Smooth muscle cell (in vitro differentiated cells): ENCODE measurements around the gene CSF2. TPM values are rescaled to one million over a fixed set of nuclear protein-coding genes. Genes with fewer than 3 reads are reported as not detected.
A peak's percentile ranks its signal among the peaks of the same experiment; 100 is the strongest.

ENCODE experiments used
- DNase-seq: peaks from one replicate; lab custom pipeline; 2025; ENCODE audit not compliant: unreplicated experiment; lab: John Stamatoyannopoulos, UW
- H2AFZ ChIP-seq: fragments of 200-600 bp; sonication (generic); 2 replicates; pipeline ENCODE4 v1.6.0; 2016; ENCODE audit warnings: antibody characterized with exemption, low read depth, mild to moderate bottlenecking
- H3F3A ChIP-seq: fragments of 200-600 bp; sonication (generic); 2 replicates; pipeline ENCODE4 v1.6.0; 2017; ENCODE audit warnings: antibody characterized with exemption, low read depth
- H3K27ac ChIP-seq: fragments of 200-600 bp; sonication (generic); 2 replicates; pipeline ENCODE4 v1.5.1; 2016; ENCODE audit warnings: low read depth, mild to moderate bottlenecking
- H3K27me3 ChIP-seq: fragments of 200-600 bp; sonication (generic); 2 replicates; pipeline ENCODE4 v1.6.1; 2016; ENCODE audit warnings: low read depth, mild to moderate bottlenecking
- H3K36me3 ChIP-seq: fragments of 200-600 bp; sonication (generic); 2 replicates; pipeline ENCODE4 v1.5.1; 2016; ENCODE audit warnings: low read depth
- H3K4me1 ChIP-seq: fragments of 200-600 bp; sonication (generic); 2 replicates; pipeline ENCODE4 v1.5.1; 2016; ENCODE audit warnings: low read depth
- H3K4me2 ChIP-seq: fragments of 200-600 bp; sonication (generic); 2 replicates; pipeline ENCODE4 v1.6.0; 2016; ENCODE audit warnings: mild to moderate bottlenecking
- H3K4me3 ChIP-seq: fragments of 200-600 bp; sonication (generic); 2 replicates; pipeline ENCODE4 v1.5.1; 2016; ENCODE audit warnings: mild to moderate bottlenecking
- H3K79me2 ChIP-seq: fragments of 200-600 bp; sonication (generic); 2 replicates; pipeline ENCODE4 v1.6.0; 2016; ENCODE audit warnings: low read depth, mild to moderate bottlenecking
- H3K9ac ChIP-seq: fragments of 200-600 bp; sonication (generic); 2 replicates; pipeline ENCODE4 v1.6.0; 2016; ENCODE audit warnings: low read depth
- H3K9me3 ChIP-seq: fragments of 200-600 bp; sonication (generic); replicated peaks from 2 replicates; pipeline ENCODE4 v1.5.1; 2016; ENCODE audit warnings: low read depth
- H4K20me1 ChIP-seq: fragments of 200-600 bp; sonication (generic); 2 replicates; pipeline ENCODE4 v1.6.0; 2016; ENCODE audit warnings: low read depth
- WGBS: methylation state at CpG from one replicate; pipeline ENCODE4 v1.1.7; 2016; ENCODE audit warnings: low lambda C conversion rate; 5-methylcytosine and 5-hydroxymethylcytosine counted together
- polyA plus RNA-seq: library from polyadenylated mRNA; unstranded; fragments of >200 nt; fragmentation: Nextera tagmentation; extraction: Ambion mirVana; gene quantifications from 2 replicates; pipeline ENCODE4 v1.2.1, GENCODE V29; 2016
- total RNA-seq: library from RNA; depleted of rRNA; stranded (reverse); fragments of >200 nt; gene quantifications from 2 replicates; pipeline ENCODE4 v1.2.3, GENCODE V29; 2014
- TF ChIP-seq, protein P1 (sequence below): fragments of 200-600 bp; sonication (generic); IDR thresholded peaks from 2 replicates; pipeline ENCODE4 v1.5.1; 2017; ENCODE audit warnings: borderline replicate concordance, mild to moderate bottlenecking, antibody characterized with exemption; ENCODE audit not compliant: insufficient read depth, poor library complexity, severe bottlenecking

CSF2 gene
- total and polyA plus RNA-seq, 2 experiments from 2014 or later, result not detected

DNA sequence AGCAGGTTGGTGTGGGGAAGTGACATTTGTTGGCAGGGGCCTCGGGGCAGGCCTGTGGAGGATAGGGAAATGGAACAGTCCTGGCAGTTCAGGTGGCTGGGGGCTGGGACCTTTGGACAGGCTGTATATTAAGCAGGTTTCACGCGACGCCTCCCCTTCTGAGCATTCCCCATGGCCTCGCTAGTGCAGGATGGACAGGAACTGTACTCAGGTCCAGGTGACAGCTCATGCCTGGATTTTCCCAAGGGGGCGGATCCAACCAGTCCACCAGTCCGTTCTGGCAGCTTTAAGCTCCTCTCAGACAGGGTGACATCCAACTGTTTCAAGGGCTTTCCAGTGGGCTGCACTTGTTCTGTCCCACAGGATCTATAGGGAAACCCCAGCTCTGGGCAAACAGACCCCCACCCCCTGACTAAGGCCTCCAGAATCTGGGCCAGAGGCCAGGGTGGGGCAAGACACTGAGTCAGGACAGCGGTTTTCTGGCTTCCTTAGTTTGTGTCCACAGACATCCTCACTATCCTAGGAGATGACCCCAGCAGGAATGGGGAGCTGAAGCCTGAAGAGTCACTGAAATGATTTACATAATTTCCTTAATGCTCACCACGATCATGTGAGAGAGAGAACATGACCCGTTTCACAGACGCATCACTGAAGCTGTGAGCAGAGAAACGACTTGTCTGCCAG lies 20.9 kb downstream of the CSF2 start:
- DNase-seq, result no peak
- H3K4me2 ChIP-seq, result no peak overlapping the region

DNA sequence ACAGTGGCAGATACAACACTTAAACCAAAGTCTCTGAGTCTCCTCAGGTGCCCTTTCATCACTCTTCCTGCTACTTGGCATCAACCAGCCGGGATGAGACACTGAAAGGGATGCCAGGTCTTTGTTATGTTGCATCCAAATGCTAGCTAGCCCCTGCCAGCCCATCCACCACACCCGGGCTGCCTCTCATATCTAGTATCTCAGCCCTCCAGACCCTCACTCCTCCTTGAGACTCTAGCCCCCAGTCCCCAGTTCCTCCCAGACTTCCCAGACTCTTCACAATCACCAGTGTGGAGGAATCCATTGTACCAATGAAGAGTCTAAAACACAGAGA lies 21.5 kb downstream of the CSF2 start:
- Histone ChIP-seq H3K9me3 (no peaks in the 10 kb centered on the region), H3K27ac (peak overlapping the region; percentile 71), H3K4me3 (no peak overlapping the region), H3F3A (no peaks in the 10 kb centered on the region), H3K4me1 (no peaks in the 10 kb centered on the region), H3K79me2 (no peaks in the 10 kb centered on the region), H3K4me2 (no peak overlapping the region), H3K36me3 (no peaks in the 10 kb centered on the region), H4K20me1 (no peaks in the 10 kb centered on the region), H2AFZ (no peak overlapping the region), H3K9ac (peak overlapping the region; percentile 33), H3K27me3 (no peaks in the 10 kb centered on the region)
- WGBS, result 92% methylated on average over 2 of the region's 2 CpGs
- TF ChIP-seq, protein P1, sequence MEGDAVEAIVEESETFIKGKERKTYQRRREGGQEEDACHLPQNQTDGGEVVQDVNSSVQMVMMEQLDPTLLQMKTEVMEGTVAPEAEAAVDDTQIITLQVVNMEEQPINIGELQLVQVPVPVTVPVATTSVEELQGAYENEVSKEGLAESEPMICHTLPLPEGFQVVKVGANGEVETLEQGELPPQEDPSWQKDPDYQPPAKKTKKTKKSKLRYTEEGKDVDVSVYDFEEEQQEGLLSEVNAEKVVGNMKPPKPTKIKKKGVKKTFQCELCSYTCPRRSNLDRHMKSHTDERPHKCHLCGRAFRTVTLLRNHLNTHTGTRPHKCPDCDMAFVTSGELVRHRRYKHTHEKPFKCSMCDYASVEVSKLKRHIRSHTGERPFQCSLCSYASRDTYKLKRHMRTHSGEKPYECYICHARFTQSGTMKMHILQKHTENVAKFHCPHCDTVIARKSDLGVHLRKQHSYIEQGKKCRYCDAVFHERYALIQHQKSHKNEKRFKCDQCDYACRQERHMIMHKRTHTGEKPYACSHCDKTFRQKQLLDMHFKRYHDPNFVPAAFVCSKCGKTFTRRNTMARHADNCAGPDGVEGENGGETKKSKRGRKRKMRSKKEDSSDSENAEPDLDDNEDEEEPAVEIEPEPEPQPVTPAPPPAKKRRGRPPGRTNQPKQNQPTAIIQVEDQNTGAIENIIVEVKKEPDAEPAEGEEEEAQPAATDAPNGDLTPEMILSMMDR, result no peak
- DNase-seq, result no peak

More for the DNA sequence above, 20.9 kb downstream of the CSF2 start:
- Histone ChIP-seq H2AFZ (no peak overlapping the region), H4K20me1 (no peaks in the 10 kb centered on the region), H3K4me3 (no peak overlapping the region), H3K79me2 (no peaks in the 10 kb centered on the region), H3K27me3 (no peaks in the 10 kb centered on the region), H3K9ac (no peak overlapping the region), H3F3A (no peaks in the 10 kb centered on the region), H3K4me1 (no peaks in the 10 kb centered on the region), H3K36me3 (no peaks in the 10 kb centered on the region), H3K27ac (peak overlapping the region; percentile 71), H3K9me3 (no peaks in the 10 kb centered on the region)
- TF ChIP-seq, protein P1, result no peak
- 73% methylated on average over 11 of the region's 12 CpGs for WGBS

DNA sequence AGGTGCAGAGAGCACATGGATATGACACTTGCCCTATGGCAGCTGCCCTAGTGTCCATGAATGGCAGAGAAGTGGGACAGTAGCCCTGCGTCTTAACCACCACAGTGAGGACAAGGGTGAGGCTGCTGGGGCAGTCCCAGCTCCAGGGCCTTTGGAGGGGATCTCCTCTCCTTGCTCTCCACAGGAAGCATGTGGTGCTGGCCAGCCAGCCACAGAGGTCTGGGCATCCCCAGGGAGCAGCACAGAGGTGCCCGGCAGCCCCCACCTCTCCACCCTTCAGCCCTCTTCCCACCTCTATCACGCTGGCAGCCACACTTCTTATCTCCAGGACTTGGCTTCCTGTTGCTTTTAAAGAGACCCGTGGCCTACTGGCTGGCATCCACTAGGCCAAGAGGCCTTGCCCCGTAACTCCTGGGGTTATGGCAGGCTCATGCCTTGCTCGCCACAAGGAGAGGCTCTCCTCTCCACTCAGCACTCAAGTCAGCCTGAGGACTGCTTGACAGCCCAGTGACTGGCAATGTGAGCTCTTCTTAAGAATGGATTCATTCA lies 21.9 kb downstream of the CSF2 start:
- 94% methylated on average over 6 of the region's 6 CpGs for WGBS
- H3K4me1 ChIP-seq, result no peaks in the 10 kb centered on the region
- no peak overlapping the region for H3K4me3 ChIP-seq
- DNase-seq, result no peak
- no peaks in the 10 kb centered on the region for H4K20me1 ChIP-seq
- no peaks in the 10 kb centered on the region for H3K9me3 ChIP-seq
- H3K79me2 ChIP-seq, result no peaks in the 10 kb centered on the region
- H3K4me2 ChIP-seq, result no peak overlapping the region
- H3K9ac ChIP-seq, result peak overlapping the region; percentile 33
- H2AFZ ChIP-seq, result no peak overlapping the region
- no peaks in the 10 kb centered on the region for H3K27me3 ChIP-seq
- TF ChIP-seq, protein P1, result no peak
- H3K27ac ChIP-seq, result peak overlapping the region; percentile 71
- H3F3A ChIP-seq, result no peaks in the 10 kb centered on the region
- no peaks in the 10 kb centered on the region for H3K36me3 ChIP-seq

DNA sequence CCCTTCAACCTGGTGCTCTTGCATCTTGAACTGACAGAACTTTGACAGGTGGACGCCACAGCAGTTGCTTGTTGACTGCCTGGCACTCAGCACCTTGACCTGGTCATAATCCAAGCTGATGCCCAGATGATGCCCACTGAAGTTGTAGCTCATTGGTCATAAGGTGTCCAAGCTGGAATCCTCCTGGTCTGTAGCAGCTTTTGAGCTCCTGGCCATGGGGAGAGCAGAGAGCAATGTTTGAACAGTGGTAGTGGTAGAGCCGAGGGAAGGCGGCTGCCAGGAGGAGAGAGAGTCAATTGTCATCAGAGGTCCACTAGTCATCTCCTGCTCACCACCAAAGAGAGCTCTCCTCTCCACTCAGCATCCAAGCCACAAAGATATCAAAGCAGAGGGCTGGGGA lies 23.3 kb downstream of the CSF2 start:
- H3K4me3 ChIP-seq, result no peak overlapping the region
- H2AFZ ChIP-seq, result no peak overlapping the region
- H3K9me3 ChIP-seq, result no peaks in the 10 kb centered on the region
- no peaks in the 10 kb centered on the region for H3K79me2 ChIP-seq
- WGBS, result 90% methylated on average over 3 of the region's 3 CpGs
- H3F3A ChIP-seq, result no peaks in the 10 kb centered on the region
- H4K20me1 ChIP-seq, result no peaks in the 10 kb centered on the region
- H3K9ac ChIP-seq, result no peak overlapping the region
- H3K36me3 ChIP-seq, result no peaks in the 10 kb centered on the region
- TF ChIP-seq, protein P1, result no peak
- no peak overlapping the region for H3K27ac ChIP-seq
- H3K27me3 ChIP-seq, result no peaks in the 10 kb centered on the region
- no peak overlapping the region for H3K4me2 ChIP-seq
- H3K4me1 ChIP-seq, result no peaks in the 10 kb centered on the region
- DNase-seq, result no peak
